K562 (cell line): ENCODE measurements around the gene HLF. TPM values are rescaled to one million over a fixed set of nuclear protein-coding genes. Genes with fewer than 3 reads are reported as not detected.
A peak's percentile ranks its signal among the peaks of the same experiment; 100 is the strongest.

Experiments
- ATAC-seq: fragments of 200-7000 bp; cut with Tn5 transposase; 3 replicates; pipeline ENCODE4 v1.9.1; 2020; ENCODE audit warnings: moderate library complexity
- BruUV-seq: library from RNA; stranded (reverse); fragments of 400-500 nt; replicated peaks from 2 replicates; lab custom pipeline; 2021; lab: Mats Ljungman, UMichigan
- CTCF ChIA-PET: fragments of 300-600 bp; formaldehyde crosslinking; extraction: SDS; loops from one replicate; lab custom pipeline; 2021; ENCODE audit warnings: low intra/inter-chr PET ratio; lab: Yijun Ruan, JAX
- POLR2A ChIA-PET: fragments of 300-600, 350-650 bp; sonication (Branson Sonifier 250); formaldehyde crosslinking; extraction: SDS; loops from one replicate; lab custom pipeline; 2021; ENCODE audit warnings: antibody characterized with exemption, inconsistent platforms; lab: Yijun Ruan, JAX
- DNase-seq, 4 experiments: peaks; one replicate each; pipeline versions ENCODE4 v3.0.0 to v3.0.0-alpha.2; 2011 to 2018; ENCODE audit warnings: low spot score in 3 of 4, mixed read lengths in 3 of 4; ENCODE audit errors: extremely low read depth in 1 of 4
- FAIRE-seq: peaks from 2 replicates; lab custom pipeline; 2011; peaks lifted over from hg19 to GRCh38; lab: Jason Lieb, UNC
- H2AFZ ChIP-seq: 2 replicates; pipeline ENCODE4 v1.6.0; 2011; ENCODE audit warnings: low read depth, low read length, control low read depth, inconsistent platforms
- H3K27ac ChIP-seq: fragments of 200-600 bp; 3 replicates; pipeline ENCODE4 v1.8.0; 2011; ENCODE audit warnings: low read depth, mild to moderate bottlenecking, control low read depth, inconsistent platforms, low read length, moderate library complexity, mixed read lengths; ENCODE audit errors: extremely low read depth
- H3K27me3 ChIP-seq, 2 experiments: fragments of 300-600 bp in 1 of 2; 2 replicates in 1 of 2; 3 replicates in 1 of 2; pipeline versions ENCODE4 v1.6.0 to v1.8.0; 2011; ENCODE audit warnings: inconsistent platforms in 2 of 2, low read length in 2 of 2, mild to moderate bottlenecking in 1 of 2, mixed read lengths in 1 of 2, moderate library complexity in 1 of 2; ENCODE audit not compliant: control insufficient read depth in 2 of 2, insufficient read depth in 2 of 2
- H3K36me3 ChIP-seq: fragments of 300-600 bp; 3 replicates; pipeline ENCODE4 v1.8.0; 2011; ENCODE audit warnings: mild to moderate bottlenecking, low read length, inconsistent platforms; ENCODE audit not compliant: control insufficient read depth, insufficient read depth
- H3K4me1 ChIP-seq, 2 experiments: fragments of 200-600 bp in 1 of 2; replicated peaks in 1 of 2; 2 replicates in 1 of 2; 3 replicates in 1 of 2; pipeline versions ENCODE4 v1.5.1 to v1.8.0; 2011; ENCODE audit warnings: inconsistent platforms in 2 of 2, low read length in 2 of 2, mild to moderate bottlenecking in 1 of 2, mixed read lengths in 1 of 2, moderate library complexity in 1 of 2; ENCODE audit not compliant: control insufficient read depth in 2 of 2, insufficient read depth in 2 of 2
- H3K4me2 ChIP-seq: 2 replicates; pipeline ENCODE4 v1.6.1; 2011; ENCODE audit warnings: low read length, control low read depth, inconsistent platforms, mixed read lengths; ENCODE audit not compliant: insufficient read depth
- H3K4me3 ChIP-seq: fragments of 200-600 bp; sonication (generic), shearing (Covaris generic); 2 replicates; pipeline ENCODE4 v1.5.1; 2016; ENCODE audit warnings: control low read depth, inconsistent platforms
- H3K79me2 ChIP-seq: fragments of 200-600 bp; 3 replicates; pipeline ENCODE4 v1.8.0; 2011; ENCODE audit warnings: low read length, inconsistent platforms; ENCODE audit not compliant: control insufficient read depth, insufficient read depth
- H3K9ac ChIP-seq, 2 experiments: 2 replicates each; pipeline versions ENCODE4 v1.6.0 to v1.6.1; 2011; ENCODE audit warnings: low read depth in 2 of 2, low read length in 2 of 2, control low read depth in 1 of 2, inconsistent platforms in 1 of 2, mild to moderate bottlenecking in 1 of 2, mixed read lengths in 1 of 2; ENCODE audit not compliant: insufficient read depth in 1 of 2
- H3K9me1 ChIP-seq: one replicate; pipeline ENCODE4 v1.6.0; 2011; ENCODE audit warnings: inconsistent platforms, mild to moderate bottlenecking, low read length, moderate library complexity; ENCODE audit not compliant: control insufficient read depth, insufficient read depth
- H3K9me3 ChIP-seq: replicated peaks from 2 replicates; pipeline ENCODE4 v1.5.1; 2011; ENCODE audit warnings: low read depth, low read length, inconsistent platforms; ENCODE audit not compliant: control insufficient read depth, insufficient read depth
- H4K20me1 ChIP-seq: replicated peaks from 2 replicates; pipeline ENCODE4 v1.6.1; 2011; ENCODE audit warnings: low read length, inconsistent platforms, mixed read lengths; ENCODE audit not compliant: control insufficient read depth, insufficient read depth
- C11orf30 ChIP-seq: fragments of 450-650 bp; IDR thresholded peaks from 2 replicates; pipeline ENCODE4 v1.6.1; 2016; ENCODE audit warnings: low read depth, mild to moderate bottlenecking
- CREBBP ChIP-seq: IDR thresholded peaks from one replicate; pipeline ENCODE4 v1.6.1; 2012; ENCODE audit warnings: low read depth, mild to moderate bottlenecking, control low read depth, inconsistent platforms, low read length
- HMG20A ChIP-seq: fragments of 450-650 bp; formaldehyde crosslinking; conservative IDR thresholded peaks from 2 replicates; pipeline ENCODE4 v1.4.0; 2020; ENCODE audit warnings: mild to moderate bottlenecking, mixed read lengths
- HSF4 ChIP-seq: fragments of 250-450 bp; sonication (Bioruptor Pico); IDR thresholded peaks from 2 replicates; pipeline ENCODE4 v2.1.2; 2022; ENCODE audit warnings: mild to moderate bottlenecking, moderate library complexity, borderline replicate concordance
- MAFG ChIP-seq: fragments of 450-650 bp; conservative IDR thresholded peaks from 2 replicates; pipeline ENCODE4 v1.6.1; 2016; ENCODE audit warnings: missing genetic modification characterization, missing compliant biosample characterization
- MEF2D ChIP-seq: conservative IDR thresholded peaks from 2 replicates; pipeline ENCODE4 v1.6.1; 2016; ENCODE audit warnings: low read depth, missing genetic modification characterization, missing compliant biosample characterization
- RBM15 ChIP-seq: fragments of 200-400 bp; formaldehyde crosslinking; IDR thresholded peaks from 2 replicates; pipeline ENCODE4 v1.6.1; 2018; ENCODE audit warnings: mild to moderate bottlenecking, low read length, moderate library complexity; ENCODE audit not compliant: insufficient read depth
- SNIP1 ChIP-seq: fragments of 450-650 bp; IDR thresholded peaks from 2 replicates; pipeline ENCODE4 v1.7.1; 2017; ENCODE audit warnings: low read depth, mild to moderate bottlenecking
- ZC3H8 ChIP-seq: fragments of 450-650 bp; IDR thresholded peaks from 2 replicates; pipeline ENCODE4 v1.6.1; 2017
- ZNF175 ChIP-seq: fragments of 200-800 bp; sonication (Bioruptor generic); IDR thresholded peaks from 2 replicates; pipeline ENCODE4 v1.6.1; 2016; ENCODE audit warnings: low read depth, mild to moderate bottlenecking, missing genetic modification characterization, missing compliant biosample characterization
- ZNF316 ChIP-seq: fragments of 450-650 bp; IDR thresholded peaks from 2 replicates; pipeline ENCODE4 v1.6.1; 2016
- ZNF644 ChIP-seq: fragments of 200-800 bp; sonication (Bioruptor generic); IDR thresholded peaks from 2 replicates; pipeline ENCODE4 v1.6.1; 2016; ENCODE audit warnings: low read depth, missing genetic modification characterization, missing compliant biosample characterization
- ZNF764 ChIP-seq: fragments of 250-450 bp; sonication (Bioruptor Pico); IDR thresholded peaks from 2 replicates; pipeline ENCODE4 v1.4.0; 2020; ENCODE audit warnings: low read depth, mild to moderate bottlenecking, moderate library complexity
- WGBS: fragments of 100-300 bp; shearing (Covaris generic); methylation state at CpG from one replicate; pipeline ENCODE4 v1.1.6; 2016; ENCODE audit warnings: low coverage, mixed read lengths; ENCODE audit not compliant: insufficient coverage; ENCODE audit errors: missing lambda C conversion rate; 5-methylcytosine and 5-hydroxymethylcytosine counted together
- in situ Hi-C: fragments of 300-500 bp; cut with MboI; formaldehyde crosslinking; loops from 4 replicates; pipeline ENCODE4 v1.15.0; 2018; ENCODE audit warnings: inconsistent platforms, mixed read lengths
- intact Hi-C: fragments of 100-400 bp; cut with micrococcal nuclease; formaldehyde crosslinking; loops from 2 replicates; pipeline ENCODE4 v1.14.2; 2022
- polyA plus RNA-seq, 8 experiments: library from polyadenylated mRNA; depleted of rRNA in 4 of 8; stranded (reverse) in 5 of 8; unstranded in 3 of 8; fragments of >200 nt; fragmentation: Nextera tagmentation in 2 of 8; fragmentation: Illumina TruSeq in 1 of 8; extraction: Ambion mirVana in 2 of 8; extraction: Trizol in 1 of 8; gene quantifications; 2 replicates each; pipeline versions ENCODE4 v1.2.1 to v1.2.3, GENCODE V29; 2011 to 2014; ENCODE audit warnings: inconsistent platforms in 1 of 8, missing spikeins in 1 of 8
- total RNA-seq, 7 experiments: library from RNA; depleted of rRNA in 6 of 7; stranded (reverse); fragments of >200 nt in 6 of 7; fragmentation: Illumina TruSeq in 2 of 7; extraction: Trizol in 2 of 7; gene quantifications; 2 replicates each; pipeline versions ENCODE4 v1.2.1 to v1.2.3, GENCODE V29; 2011 to 2021; ENCODE audit warnings: low replicate concordance in 1 of 7
- TF ChIP-seq, protein P1 (sequence below), 2 experiments: IDR thresholded peaks; 2 replicates each; pipeline ENCODE4 v1.6.1; 2012; ENCODE audit warnings: improper control_type of control experiment in 2 of 2, low read depth in 2 of 2, low read length in 2 of 2, borderline replicate concordance in 1 of 2
- TF ChIP-seq, protein P2 (sequence below): sonication (generic); formaldehyde crosslinking; IDR thresholded peaks from 2 replicates; pipeline ENCODE4 v1.8.1; 2022; ENCODE audit warnings: missing genetic modification reagents
- TF ChIP-seq, protein P3 (sequence below): IDR thresholded peaks from 2 replicates; pipeline ENCODE4 v1.6.1; 2016; ENCODE audit warnings: missing genetic modification characterization, missing compliant biosample characterization

Gene HLF
- total and polyA plus RNA-seq, 9 of the 15 experiments (the other 6 are each of a cell fraction or from before 2014, with no cell fraction given): 0.03 to 0.24 (median 0.09) TPM

DNA sequence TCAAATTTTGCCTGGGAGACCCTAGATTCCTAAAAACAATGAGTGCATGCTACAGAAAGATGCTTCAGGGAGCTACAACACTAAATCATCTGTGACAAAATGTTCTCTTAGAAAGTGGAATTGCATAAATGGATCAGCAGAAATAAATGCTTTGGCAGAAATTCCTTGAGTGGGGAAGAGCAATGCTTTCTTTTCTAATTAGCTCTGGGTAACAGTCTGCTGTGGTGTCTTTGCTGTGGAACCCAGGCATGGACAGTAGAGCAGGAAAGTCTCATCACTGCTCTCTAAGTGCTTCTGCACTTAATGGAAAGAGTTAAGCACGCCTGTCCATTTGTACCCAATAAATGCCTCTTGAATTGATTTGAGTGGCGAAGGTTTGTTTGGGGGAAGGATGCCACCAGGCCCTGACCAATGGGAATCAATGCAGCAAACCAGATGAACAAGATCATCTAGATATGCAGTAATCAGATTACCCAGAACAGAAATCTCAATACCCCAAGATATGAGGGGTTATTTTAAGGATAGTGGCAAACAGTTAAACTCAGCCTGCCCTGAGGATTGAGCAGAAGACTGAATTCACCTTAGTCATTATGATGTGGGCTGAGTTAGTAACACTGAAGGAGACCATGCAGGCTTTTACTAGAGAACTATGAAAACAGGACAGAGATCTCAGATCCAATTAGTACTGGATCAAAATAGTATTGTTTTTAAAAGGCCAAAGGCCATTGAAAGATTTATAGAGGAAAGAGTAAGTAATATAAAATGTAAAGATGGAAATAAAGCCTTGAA lies 13.6 kb downstream of the HLF start:
- Histone ChIP-seq H3K9ac (no peak overlapping the region), H3K27ac (no peak overlapping the region), H2AFZ (no peak overlapping the region), H3K9me3 (no peaks in the 10 kb centered on the region), H3K27me3 (peaks cover 0 to 6% of the 10 kb centered on the region in 2 experiments; a peak in 2 of 5 replicates), H3K4me3 (no peak overlapping the region), H3K4me2 (no peak overlapping the region), H3K36me3 (no peaks in the 10 kb centered on the region), H4K20me1 (no peaks in the 10 kb centered on the region), H3K4me1 (0 out of 5 replicates have a peak, but pooled peaks cover 0 to 3% of the 10 kb centered on the region in 2 experiments), H3K79me2 (no peaks in the 10 kb centered on the region), H3K9me1 (no peaks in the 10 kb centered on the region)
- BruUV-seq: no TSS peak
- 13% methylated on average over 2 of the region's 2 CpGs for WGBS
- ATAC-seq (no peak), DNase-seq (no peak), FAIRE-seq (no peak)
- in situ Hi-C loops: no loop called here
- ChIA-PET POLR2A (interaction anchor here (0.6 kb wide), 1 partner anchor 300 kb away, joined by 3 read pairs; no protein-coding TSS in a partner anchor), CTCF (no interaction called here)
- intact Hi-C loops: no loop called here
- TF ChIP-seq ZNF175 (CRISPR knock-in tag) (no peak), HMG20A (no peak), SNIP1 (no peak), ZNF316 (peak; percentile 22; the same call in 1 of the 2 replicates), ZNF644 (no peak), CREBBP (no peak), C11orf30 (0 out of 2 replicates have a peak, but pooled peaks have one; percentile 21), ZC3H8 (no peak), MEF2D (tag) (no peak), RBM15 (no peak), MAFG (tag) (0 out of 2 replicates have a peak, but pooled peaks have one; percentile 31), ZNF764 (CRISPR knock-in tag) (no peak), HSF4 (CRISPR knock-in tag) (no peak)
- TF ChIP-seq, protein P1, sequence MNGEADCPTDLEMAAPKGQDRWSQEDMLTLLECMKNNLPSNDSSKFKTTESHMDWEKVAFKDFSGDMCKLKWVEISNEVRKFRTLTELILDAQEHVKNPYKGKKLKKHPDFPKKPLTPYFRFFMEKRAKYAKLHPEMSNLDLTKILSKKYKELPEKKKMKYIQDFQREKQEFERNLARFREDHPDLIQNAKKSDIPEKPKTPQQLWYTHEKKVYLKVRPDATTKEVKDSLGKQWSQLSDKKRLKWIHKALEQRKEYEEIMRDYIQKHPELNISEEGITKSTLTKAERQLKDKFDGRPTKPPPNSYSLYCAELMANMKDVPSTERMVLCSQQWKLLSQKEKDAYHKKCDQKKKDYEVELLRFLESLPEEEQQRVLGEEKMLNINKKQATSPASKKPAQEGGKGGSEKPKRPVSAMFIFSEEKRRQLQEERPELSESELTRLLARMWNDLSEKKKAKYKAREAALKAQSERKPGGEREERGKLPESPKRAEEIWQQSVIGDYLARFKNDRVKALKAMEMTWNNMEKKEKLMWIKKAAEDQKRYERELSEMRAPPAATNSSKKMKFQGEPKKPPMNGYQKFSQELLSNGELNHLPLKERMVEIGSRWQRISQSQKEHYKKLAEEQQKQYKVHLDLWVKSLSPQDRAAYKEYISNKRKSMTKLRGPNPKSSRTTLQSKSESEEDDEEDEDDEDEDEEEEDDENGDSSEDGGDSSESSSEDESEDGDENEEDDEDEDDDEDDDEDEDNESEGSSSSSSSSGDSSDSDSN (IDR thresholded peaks at IDR 0.05; ENCODE audit: borderline replicate concordance in 1 of 2, low read depth in 2 of 2, low read length in 2 of 2): no peak
- TF ChIP-seq, protein P2, sequence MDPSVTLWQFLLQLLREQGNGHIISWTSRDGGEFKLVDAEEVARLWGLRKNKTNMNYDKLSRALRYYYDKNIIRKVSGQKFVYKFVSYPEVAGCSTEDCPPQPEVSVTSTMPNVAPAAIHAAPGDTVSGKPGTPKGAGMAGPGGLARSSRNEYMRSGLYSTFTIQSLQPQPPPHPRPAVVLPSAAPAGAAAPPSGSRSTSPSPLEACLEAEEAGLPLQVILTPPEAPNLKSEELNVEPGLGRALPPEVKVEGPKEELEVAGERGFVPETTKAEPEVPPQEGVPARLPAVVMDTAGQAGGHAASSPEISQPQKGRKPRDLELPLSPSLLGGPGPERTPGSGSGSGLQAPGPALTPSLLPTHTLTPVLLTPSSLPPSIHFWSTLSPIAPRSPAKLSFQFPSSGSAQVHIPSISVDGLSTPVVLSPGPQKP (CRISPR knock-in tag): no peak
- TF ChIP-seq, protein P3, sequence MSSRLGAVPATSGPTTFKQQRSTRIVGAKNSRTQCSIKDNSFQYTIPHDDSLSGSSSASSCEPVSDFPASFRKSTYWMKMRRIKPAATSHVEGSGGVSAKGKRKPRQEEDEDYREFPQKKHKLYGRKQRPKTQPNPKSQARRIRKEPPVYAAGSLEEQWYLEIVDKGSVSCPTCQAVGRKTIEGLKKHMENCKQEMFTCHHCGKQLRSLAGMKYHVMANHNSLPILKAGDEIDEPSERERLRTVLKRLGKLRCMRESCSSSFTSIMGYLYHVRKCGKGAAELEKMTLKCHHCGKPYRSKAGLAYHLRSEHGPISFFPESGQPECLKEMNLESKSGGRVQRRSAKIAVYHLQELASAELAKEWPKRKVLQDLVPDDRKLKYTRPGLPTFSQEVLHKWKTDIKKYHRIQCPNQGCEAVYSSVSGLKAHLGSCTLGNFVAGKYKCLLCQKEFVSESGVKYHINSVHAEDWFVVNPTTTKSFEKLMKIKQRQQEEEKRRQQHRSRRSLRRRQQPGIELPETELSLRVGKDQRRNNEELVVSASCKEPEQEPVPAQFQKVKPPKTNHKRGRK (tag): no peak
